GM13976 (cell line): ENCODE measurements around the gene KCND3.

Experiments
- DNase-seq: peaks from one replicate; pipeline ENCODE4 v3.0.0; 2012; ENCODE audit warnings: low spot score
- in situ Hi-C: fragments of 300-500 bp; cut with MboI; formaldehyde crosslinking; loops from one replicate; pipeline ENCODE4 v1.12.0; 2022; ENCODE audit warnings: low sequenced_read_pairs, mixed read lengths, inconsistent platforms; ENCODE audit not compliant: unreplicated experiment
- TF ChIP-seq, protein P1 (sequence below): IDR thresholded peaks from 2 replicates; pipeline ENCODE4 v1.5.1; 2012; ENCODE audit warnings: borderline replicate concordance, mild to moderate bottlenecking; ENCODE audit not compliant: insufficient read depth; ENCODE audit errors: extremely low read depth, missing control alignments, control extremely low read depth

KCND3 gene

DNA sequence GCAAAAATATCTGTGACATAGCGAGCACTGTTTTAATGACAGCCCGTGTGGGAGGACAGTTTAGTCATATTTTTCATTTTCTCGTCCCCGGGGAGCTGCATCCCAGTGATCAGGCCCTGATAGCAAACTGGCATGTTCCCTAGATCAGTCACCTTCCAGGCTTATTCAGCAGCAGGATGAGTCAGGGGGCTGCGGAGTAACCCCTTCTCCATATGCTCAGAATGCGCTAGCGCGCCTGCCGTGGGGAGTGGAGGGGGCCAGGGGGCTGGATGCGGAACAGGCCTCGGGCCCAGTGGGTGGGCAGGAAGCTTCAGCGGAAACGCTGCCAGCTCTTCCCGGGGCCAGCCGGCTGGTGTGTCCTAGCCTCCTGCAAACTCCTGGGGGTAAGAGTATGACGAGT is 94.0 kb downstream of the KCND3 start:
- no peak for DNase-seq
- TF ChIP-seq, protein P1, sequence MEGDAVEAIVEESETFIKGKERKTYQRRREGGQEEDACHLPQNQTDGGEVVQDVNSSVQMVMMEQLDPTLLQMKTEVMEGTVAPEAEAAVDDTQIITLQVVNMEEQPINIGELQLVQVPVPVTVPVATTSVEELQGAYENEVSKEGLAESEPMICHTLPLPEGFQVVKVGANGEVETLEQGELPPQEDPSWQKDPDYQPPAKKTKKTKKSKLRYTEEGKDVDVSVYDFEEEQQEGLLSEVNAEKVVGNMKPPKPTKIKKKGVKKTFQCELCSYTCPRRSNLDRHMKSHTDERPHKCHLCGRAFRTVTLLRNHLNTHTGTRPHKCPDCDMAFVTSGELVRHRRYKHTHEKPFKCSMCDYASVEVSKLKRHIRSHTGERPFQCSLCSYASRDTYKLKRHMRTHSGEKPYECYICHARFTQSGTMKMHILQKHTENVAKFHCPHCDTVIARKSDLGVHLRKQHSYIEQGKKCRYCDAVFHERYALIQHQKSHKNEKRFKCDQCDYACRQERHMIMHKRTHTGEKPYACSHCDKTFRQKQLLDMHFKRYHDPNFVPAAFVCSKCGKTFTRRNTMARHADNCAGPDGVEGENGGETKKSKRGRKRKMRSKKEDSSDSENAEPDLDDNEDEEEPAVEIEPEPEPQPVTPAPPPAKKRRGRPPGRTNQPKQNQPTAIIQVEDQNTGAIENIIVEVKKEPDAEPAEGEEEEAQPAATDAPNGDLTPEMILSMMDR, result no peak
- in situ Hi-C loops, result no loop called here

GRCh38 chr1:111895017-111895416 is 94.5 kb downstream of the KCND3 start:
- in situ Hi-C loops, result no loop called here

DNA sequence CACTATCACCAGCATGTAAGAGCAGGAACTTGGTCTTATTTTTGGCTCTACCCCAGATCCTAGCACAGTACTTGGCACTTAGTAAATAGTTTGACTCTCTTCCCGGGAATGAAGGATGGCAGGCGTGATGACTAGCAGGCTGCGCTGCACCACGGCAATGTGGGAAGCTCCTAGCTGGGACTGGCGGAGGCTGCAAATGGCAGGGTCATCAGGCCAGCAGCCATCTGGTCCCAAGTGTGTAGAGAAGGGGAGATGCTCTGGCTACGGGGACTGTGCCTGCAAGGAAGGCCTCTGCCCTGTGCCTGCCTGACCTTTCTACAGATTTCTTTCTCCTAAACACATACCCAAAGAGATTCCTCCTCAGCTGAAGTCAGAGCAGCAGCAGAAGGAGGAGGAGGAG is 95.0 kb downstream of the KCND3 start:
- in situ Hi-C loops, result no loop called here
- no peak for DNase-seq
- TF ChIP-seq, protein P1, result no peak

More at GRCh38 chr1:111895017-111895416, 94.5 kb downstream of the KCND3 start:
- no peak for DNase-seq
- TF ChIP-seq, protein P1, result no peak

DNA sequence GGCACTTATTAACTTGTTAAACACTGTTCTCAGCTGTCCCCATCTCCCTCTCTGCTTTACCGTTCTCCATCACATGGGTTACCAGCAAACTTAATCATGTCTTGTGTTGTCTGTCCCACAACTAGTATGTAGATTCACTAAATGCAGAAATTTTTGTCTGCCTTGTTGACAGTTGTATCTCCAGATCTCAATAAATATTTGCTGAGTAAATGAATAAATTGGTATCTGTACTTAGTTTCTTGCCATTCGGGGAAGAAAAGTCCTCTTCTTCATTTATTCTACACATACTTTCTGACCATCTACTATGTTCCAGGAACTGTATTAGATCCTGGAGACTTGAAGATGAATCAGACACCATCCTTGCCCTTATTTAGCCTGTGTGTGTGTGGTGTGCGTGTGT is 97.9 kb downstream of the KCND3 start:
- no peak for DNase-seq
- TF ChIP-seq, protein P1, result no peak
- in situ Hi-C loops, result no loop called here

DNA sequence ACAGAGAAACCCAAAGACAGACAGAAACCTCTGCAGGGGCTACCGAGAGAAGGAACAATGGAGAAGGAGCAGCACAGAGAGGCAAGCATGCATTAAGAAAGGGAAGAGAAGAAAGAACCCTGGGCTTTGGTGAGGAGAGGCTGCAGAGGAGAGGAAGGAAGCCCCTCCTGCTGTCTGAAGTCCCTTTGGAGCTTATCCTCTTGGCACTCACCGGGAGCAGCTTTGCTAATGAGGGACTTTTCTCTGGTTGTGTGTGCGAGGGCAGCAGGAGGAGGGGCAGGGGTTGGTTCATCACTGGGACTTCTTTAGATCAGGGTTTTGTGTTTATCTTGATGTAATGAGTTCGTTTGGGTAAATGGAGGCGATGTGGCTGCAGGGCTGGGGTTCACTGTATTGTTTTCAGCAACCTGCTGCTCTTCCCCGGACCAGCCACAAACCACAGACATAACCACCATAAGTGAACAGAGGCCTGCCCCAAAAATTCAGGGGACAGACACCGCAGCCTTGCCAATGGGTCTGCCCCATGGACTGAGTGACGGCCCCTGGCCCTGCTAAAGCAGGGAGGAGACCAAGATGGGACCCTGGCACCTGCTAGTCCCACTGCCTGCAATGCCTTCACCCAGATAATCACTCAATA is 100.6 kb downstream of the KCND3 start:
- in situ Hi-C loops, result no loop called here

GRCh38 chr1:111887875-111888274 is 101.6 kb downstream of the KCND3 start:
- DNase-seq, result no peak
- TF ChIP-seq, protein P1, result no peak
- in situ Hi-C loops, result no loop called here

More for the DNA sequence above, 100.6 kb downstream of the KCND3 start:
- TF ChIP-seq, protein P1, result no peak
- no peak for DNase-seq
